ENCODE results near the gene PROM1.

DNA sequence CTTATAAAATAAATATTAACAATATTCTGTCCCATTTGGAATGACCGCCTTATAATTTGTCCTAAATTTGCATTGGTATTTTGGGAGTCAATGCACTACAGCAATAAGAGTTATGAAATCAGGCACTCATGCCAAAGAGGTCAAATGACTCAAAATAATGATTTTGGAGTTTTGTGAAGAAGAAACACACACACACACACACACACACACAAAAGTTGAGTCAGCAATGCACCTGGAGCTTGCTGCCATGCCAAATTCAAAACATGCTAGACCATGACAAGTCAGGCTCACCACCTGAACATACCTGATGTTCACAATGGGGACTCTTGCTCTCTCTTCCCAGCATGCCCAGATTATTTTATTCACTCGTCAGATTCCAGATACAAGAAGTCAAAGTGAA lies 56.7 kb downstream of the PROM1 start:
- TF ChIP-seq, protein P1, sequence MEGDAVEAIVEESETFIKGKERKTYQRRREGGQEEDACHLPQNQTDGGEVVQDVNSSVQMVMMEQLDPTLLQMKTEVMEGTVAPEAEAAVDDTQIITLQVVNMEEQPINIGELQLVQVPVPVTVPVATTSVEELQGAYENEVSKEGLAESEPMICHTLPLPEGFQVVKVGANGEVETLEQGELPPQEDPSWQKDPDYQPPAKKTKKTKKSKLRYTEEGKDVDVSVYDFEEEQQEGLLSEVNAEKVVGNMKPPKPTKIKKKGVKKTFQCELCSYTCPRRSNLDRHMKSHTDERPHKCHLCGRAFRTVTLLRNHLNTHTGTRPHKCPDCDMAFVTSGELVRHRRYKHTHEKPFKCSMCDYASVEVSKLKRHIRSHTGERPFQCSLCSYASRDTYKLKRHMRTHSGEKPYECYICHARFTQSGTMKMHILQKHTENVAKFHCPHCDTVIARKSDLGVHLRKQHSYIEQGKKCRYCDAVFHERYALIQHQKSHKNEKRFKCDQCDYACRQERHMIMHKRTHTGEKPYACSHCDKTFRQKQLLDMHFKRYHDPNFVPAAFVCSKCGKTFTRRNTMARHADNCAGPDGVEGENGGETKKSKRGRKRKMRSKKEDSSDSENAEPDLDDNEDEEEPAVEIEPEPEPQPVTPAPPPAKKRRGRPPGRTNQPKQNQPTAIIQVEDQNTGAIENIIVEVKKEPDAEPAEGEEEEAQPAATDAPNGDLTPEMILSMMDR (IDR thresholded peaks at IDR 0.05) = no peak
- no peak for TF ChIP-seq POLR2A (IDR thresholded peaks at IDR 0.05)
